GM18867 (cell line): Measurements from ENCODE around the gene SP100.
"Not testable (repeated sequence)": the region's sequence is repeated elsewhere in the genome, so short reads cannot be mapped to it uniquely, and the experiment has no call there.

Source experiments
- ATAC-seq: cut with Tn5 transposase; IDR thresholded peaks from one replicate; pipeline ENCODE4 v1.9.1; 2021; ENCODE audit warnings: mild to moderate bottlenecking, moderate library complexity; ENCODE audit not compliant: unreplicated experiment

The SP100 gene

DNA sequence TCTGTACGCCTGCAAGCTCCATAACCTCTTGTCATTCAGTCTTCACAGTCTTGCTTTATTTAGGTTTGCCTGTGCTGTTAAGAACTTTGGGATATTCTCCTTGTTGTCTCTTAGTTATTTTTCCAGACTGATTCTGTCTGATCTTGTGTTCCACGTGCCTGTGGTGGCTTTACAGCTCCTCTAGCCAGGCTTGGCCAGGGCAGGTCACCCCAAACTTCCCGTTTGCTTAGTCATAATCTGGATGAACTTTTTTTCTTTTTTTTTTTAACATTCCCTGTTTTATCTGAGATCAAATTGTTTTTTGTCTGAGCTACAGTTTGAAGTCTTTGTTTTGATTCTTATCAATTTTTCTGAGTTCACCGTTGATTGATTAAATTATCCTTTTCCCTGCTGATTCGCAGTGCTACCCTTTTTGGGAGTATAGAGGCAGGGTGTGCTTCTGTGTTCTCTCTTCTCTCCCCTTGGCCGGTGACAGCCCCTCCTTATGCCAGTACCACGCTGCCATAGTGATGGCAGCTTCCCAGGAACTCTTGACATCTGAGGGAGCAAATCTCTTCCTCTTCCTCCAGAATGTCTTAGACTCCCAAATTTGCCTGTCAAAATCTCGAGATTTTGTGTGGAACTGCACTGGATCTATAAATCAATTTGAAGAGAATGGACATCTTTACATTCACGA is 2.5 kb downstream of the SP100 start:
- ATAC-seq = no peak

DNA sequence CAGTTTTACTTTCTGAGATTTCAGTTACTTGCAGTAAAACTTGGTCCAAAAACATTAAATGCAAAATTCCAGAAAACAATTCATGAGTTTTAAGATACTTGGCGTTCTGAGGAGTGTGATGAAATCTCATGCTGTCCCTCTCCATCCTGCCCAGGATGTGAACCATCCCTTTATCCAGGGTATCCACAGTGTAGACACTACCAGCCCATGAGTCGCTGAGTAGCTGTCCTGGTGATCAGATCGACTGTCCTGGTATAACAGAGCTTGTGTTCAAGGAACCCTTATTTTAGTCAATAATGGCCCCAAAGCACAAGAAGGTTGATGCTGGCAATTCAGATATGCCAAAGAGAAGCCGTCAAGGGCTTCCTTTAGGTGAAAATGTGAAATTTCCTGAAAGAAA is 3.2 kb downstream of the SP100 start:
- no peak for ATAC-seq

DNA sequence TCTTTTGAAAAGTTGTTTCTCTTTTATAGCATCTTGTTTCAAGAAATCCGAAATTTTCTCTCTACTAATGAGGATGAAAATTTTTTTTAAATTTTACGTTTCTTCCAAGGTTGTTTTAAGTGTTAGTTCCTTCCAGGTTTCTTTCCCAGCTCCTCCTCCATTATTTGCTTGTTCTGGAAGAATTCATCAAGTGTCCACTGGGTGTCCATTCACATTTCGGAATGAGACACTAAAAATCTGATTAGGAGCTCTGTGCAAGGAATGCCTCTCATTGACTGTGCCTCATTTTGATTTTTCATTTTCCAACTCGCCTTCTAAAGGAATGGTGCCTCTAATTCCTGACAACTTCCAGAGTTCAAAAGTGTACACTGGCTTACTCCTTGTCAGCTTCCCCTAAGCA is 6.1 kb downstream of the SP100 start:
- no peak for ATAC-seq

DNA sequence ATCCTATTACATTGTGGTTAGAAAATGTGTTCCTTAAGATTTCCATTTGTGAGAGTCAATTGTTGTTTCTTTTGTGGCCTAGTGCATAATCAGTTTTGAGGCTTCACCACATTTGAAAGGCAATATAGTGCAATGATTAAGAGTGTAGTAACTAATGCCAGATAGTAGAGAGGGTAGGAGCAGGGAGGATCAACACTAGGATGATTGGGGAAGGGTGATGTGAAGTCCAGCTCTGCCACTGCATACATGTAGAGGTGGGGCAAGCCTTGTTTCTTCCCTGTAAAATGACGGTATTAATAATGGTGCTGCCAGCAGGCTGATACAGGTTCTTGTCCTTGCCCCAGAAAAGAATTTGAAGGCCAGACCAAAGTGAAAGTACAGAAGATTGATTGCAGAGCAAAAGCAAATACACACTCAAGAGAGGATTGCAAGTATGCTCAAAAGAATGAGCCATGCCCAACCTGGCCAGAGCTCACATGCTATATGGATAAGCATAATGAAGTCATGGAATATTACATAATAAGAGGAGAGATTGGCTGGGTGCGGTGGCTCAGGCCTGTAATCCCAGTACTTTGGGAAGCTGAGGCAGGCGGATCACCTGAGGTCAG is 8.0 kb downstream of the SP100 start:
- no peak for ATAC-seq

DNA sequence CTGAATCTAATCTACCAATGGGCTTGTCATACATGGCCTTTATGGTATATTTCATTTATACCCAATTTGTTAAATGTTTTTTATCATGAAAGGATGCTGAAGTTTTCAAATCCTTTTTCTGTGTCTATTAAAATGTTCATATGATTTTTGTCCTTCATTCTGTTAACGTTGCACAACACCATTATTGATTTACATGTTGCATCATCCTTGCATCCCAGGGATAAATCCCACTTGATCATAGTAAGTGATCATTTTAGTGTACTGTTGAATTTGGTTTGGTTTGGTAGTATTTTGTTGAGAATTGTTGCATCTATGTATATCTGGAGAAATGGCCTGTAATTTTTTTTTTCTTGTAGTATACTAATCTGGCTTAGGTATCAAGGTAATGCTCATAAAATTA is 9.4 kb downstream of the SP100 start:
- no peak for ATAC-seq

DNA sequence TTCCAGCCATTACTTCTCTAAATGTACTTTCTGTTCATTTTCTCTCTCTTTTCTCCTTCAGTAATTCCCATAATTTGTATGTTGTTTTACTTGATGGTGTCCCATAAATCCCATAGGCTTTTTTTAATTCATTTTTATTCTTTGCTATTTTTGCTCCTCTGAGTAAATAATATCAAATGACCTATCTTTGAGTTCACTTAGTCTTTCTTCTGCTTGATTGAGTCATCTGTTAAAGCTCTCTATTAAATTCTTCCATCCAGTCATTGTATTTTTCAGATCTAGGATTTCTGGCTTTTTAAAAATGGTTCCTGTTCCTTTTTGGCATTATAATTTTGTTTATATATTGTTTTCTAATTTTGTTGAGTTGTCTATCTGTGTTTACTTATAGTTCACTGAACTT is 13.5 kb downstream of the SP100 start:
- no peak for ATAC-seq

DNA sequence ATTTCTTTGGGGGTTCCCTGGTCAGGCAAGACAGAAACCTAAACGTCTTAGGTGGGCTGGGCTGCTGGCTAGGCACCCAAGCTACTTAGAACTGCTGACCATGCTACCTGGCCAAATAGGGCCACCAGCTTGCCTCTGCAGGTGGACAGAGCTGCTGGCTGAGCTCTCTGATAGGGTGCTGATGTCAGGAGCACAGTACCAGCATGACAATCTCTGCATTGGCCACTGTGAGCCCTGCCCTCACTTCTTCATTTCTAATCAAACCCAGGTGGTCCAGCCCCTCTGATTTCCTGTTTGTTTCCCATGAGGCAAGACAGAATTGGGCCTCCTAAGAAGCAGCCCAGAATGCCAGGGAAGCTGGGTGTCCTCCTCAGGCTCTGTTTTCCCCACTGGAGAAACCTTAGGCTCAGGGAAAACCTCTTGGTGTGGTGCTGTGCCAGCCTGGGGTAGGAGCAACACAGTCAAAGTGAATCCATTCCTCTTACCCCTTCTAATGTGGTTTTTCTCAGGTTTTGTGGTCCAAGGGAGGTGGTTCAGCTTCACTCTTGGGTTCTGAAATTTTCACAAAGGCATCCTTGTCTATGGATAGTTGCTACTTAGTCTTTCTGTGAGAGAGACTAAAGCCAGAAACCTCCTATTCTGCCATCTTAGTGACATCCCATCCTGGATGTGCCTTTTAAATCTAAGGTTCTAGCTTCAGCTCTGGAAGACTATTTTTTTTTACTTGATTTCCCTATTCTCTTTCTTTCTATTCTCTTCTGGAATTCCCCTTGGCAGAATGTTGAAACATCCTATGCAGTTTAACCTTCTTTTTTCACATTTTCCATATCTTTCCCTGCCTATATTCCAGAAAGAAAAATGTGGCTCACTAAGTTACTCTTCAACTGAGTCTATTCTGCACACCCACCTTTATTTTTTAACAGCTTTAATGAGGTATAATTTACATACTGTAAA is 15.2 kb downstream of the SP100 start:
- no peak for ATAC-seq

DNA sequence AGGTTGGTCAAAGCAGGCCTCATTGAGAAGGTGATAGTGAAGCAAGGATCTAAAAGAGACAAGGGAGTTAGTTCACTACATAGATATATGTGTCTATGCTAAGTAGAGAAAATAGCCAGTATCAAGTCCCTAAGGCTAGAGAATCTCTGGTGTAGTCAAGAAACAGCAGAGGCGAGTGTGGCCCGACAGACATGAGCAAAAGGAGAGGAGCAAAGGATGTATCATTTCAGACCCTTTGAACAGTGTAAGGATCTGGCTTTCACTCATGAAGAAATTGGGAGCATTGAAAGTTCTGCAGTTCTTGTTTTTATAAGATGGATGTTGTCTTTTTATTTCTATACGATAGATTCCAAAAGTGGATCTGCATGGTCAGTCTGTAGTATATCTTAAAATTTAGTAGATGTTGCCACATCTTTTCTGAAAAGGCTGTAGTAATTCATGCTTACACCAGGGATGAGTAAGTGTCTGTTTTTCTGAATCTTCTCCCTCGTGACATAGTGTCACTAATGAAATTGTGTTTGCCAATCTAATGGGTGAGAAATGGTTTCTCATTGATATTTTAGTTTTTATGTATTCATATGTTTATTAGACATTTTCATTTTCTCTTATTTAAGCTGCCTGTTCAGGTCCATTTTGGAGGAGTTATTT is 18.8 kb downstream of the SP100 start:
- no peak for ATAC-seq

DNA sequence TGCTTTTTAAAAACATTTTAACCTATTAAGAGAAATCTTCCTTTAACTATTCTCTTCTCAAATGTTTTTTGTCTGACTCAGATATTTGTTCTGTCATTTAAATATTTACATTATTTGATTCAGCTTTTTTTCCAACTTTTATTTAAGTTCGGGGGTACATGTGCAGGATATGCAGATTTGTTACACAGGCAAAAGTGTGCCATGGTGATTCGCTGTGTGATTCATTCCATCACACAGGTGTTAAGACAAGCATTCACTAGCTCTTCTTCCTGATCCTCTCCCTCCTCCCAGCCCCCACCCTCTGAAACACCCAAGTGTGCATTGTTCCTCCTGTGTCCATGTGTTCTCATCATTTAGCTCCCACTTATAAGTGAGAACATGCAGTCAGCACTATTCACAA is 19.4 kb downstream of the SP100 start:
- ATAC-seq = no peak

DNA sequence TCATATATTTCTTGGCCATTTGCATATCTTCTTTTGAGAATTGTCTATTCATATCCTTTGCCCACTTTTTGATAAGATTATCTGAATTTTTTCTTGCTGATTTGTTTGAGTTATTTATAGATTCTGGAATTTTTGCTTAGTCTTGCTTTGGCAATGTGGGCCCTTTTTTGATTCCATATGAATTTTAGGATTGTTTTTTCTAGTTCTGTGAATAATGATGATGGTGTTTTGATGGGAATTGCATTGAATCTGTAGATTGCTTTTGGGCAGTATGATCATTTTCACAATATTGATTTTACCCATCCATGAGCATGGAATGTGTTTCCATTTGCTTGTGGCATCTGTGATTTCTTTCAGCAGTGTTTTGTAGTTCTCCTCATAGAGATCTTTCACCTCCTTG is 23.1 kb downstream of the SP100 start:
- ATAC-seq = not testable (repeated sequence)

DNA sequence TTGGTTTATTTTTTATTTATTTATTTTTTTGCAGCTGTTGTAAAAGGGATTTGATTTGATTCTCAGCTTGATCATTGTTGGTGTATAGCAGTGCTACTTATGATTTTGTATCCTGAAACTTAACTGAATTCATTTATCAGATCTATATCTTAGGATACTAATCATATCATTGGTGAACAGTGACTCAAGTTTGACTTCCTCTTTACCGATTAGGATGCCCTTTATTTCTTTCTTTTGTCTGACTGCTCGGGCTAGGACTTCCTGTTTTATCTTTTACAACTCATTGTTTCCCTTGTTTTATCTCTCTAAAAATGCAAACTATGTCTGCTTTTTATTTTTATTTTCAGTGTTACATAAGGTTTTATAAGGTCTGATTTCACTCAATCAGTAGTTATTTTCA is 23.6 kb downstream of the SP100 start:
- peak; percentile 44 for ATAC-seq

DNA sequence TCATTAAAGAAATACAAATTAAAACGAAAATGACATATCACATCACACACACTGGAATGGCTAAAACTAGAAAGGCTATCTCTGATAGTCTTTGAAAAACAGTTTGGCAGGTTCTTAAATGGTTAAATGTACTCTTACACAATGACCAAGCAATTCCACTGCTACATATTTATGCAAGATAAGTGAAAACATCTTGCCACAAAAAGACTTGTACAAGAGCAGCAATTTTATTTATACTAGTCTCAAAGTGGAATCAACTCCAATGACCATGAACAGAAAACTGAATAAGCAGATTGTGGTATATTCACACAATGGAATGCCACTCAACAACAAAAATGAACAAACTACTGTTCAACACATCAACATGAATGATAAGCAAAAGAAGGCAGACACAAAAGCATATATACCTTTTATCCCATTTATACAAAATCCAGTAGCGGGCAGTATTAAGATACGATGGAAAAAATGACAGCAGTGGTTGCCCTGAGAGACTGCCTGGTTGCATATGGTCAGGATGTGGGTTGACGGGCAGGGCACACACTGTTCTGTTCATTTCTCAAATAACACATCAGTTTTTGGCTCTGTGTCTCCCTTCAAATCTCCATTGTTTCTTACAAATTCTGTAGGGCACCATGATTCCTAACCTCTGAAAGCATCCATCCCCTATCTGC is 25.4 kb downstream of the SP100 start:
- ATAC-seq = peak; percentile 77

DNA sequence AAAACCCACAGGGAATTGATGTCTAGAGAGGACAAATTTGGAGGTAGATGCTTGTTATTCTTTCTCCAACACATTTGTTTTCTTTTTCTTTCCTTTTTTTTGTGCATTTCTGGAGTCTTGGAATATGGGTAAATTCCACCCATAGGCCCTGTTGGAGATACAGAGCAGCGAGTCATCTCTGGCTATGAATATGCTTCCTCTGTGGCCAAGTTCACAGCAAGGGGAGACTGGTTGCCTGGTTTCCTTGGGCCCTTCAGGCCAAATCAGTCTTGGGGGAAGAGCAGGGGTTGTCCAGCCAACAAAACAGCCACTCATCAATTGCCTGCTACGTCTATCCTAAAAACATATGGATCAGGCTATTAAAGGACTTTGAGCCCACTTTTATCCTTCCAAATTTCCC is 27.5 kb downstream of the SP100 start:
- no peak for ATAC-seq

DNA sequence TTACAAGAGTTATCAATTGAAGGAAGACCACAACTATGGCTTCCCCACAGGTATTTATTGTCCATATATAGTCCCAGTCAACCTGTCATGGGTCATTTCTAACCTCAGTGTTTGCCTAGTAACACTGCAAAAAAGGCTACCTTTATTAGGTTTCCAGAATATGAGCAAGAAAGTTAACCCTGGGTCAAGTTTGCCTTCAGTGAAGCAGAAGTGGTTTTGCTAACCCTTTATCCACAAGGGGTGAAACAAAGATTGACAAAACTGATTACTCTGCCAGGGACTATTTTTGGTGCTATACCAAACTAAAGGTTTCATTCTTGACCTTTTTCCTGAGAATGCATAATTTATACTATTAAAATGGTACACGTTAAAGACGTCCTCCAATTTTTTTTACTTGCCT is 28.8 kb downstream of the SP100 start:
- ATAC-seq = no peak

DNA sequence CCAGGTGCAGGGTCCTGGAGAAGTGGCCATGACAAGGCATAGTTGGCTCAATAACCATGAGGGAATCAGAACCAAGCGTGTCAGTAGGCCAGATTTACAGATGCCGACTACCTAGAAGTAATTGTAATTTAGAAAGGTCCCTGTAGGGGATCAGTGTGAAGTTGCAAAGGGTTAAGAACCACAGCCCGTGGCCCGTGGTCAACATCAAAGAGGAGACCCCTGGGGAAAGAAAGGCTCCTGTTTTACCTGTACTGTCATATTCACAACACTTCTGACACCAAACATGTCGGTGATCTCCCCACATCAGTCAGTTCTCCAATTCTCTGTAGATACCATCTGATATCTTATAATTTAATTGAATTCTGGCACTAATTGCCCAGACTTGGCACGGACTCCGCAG is 31.0 kb downstream of the SP100 start:
- no peak for ATAC-seq

DNA sequence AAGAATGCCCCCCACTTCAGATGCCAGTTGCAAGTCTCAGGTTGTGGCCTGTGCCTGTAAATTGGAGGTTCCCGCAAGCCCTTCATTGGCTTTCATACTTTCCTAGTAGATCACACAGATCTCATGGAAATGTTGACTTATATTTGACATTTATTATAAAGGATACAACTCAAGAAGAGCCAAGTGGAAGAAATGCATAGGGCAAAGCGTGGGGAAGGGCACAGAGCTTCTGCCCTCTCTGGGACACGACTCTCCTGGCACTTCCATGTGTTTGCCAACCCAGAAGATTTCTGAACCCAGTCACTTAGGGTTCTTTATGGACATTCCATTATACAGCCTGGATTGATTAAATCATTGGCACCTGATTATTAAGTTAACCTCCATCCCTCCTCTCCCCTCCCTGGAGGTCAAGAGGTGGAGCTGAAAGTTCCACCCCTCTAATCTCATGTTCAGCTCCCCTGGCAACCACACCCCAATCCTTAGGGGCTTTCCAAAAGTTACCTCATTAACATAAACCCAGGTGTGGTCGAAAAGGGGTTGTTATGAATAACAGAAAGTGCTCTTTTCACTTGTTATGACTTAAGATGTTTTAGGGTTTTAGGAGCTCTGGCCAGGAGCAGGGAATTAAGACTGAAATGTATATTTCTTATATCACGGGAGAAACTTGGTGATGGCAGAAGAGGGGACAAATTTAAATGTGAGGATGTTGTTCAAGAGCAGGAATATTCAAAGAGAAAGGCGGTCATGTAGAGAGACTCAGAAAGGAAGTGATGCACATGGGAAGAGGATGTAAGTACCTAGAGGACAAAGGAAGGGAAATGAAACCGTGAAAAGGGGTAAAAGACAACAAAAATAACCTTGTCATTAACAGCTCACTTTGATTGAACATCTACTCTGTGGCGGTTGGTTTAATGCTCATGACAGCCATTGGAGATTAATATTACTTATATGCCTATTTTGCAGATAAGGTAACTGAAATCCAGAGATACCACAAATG is 31.8 kb downstream of the SP100 start:
- ATAC-seq = peak; percentile 78

DNA sequence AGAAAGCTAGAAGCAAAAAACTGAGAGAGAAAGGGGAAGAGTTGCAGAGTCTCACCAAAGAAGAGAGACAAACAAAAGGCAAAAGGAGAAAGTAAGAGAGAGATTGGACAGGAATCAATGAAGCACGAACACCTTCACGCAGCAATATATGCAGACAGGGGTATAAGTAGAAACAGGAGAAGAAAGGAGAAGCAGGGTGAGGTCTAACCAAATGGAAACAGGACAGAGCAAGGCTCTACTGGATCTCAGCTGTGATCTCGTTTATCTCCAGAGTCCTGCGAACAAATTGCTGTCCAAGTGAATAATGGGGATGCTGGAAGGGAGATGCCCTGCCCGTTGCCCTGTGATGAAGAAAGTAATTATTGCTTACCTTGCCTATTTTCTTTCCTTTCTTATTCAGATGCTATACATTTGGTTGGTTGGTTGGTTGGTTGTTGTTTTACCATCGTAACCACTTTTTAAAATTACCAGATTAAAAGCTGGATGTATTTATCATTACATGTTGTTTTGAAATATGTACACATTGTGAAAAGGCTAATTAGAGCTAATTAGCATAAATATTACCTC is 34.0 kb downstream of the SP100 start:
- ATAC-seq = no peak

DNA sequence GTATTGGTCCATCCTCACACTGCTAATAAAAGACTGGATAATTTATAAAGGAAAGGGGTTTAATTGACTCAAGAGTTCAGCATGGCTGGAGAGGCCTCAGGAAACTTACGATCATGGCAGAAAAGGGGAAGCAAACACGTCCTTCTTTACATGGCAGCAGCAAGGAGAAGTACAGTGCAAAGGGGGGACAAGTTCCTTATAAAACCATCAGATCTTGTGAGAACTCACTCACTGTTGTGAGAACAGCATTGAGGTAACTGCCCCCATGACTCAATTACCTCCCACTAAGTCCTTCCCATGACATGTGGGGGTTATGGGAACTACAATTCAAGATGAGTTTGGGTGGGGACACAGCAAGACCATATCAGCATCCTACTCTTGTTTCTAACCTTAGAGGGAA is 37.0 kb downstream of the SP100 start:
- ATAC-seq = no peak

DNA sequence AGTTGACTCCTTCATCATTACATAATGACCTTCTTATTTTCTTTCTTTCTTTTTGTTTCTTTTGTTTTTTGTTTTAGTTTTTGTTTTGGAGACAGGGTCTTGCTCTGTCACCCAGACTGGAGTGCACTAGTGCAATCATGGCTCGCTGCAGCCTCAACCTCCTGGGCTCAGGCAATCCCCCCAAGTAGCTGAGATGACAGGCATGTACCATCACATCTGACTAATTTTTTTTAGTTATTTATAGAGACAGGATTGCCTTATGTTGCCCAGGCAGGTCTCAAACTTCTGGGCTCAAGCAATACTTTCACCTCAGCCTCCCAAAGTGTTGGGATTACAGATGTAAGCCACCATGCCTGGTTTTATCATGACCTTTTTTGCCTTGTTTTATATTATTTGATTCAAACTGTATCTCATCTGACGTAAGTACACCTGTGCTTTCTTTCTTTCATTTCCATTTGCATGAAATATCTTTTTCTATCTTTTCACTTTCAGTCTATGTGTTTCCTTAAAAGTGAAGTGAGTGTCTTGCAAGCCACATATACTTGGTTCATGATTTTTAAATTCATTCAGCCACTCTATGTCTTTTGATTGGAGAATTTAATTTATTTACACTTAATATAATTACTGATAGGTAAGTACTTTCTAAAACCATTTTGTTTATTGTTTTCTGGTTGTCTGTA is 39.1 kb downstream of the SP100 start:
- no peak for ATAC-seq
